Smooth muscle cell of trachea (primary cell): ENCODE results near the gene CHID1. TPM values are rescaled to one million over a fixed set of nuclear protein-coding genes. Genes with fewer than 3 reads are reported as not detected.

Experiments
- total RNA-seq: library from RNA; depleted of rRNA; stranded (reverse); fragments of >200 nt; gene quantifications from 2 replicates; pipeline ENCODE4 v1.2.1, GENCODE V29; 2014

Gene CHID1
- 67.3 and 102 TPM in 2 replicates for total RNA-seq

DNA sequence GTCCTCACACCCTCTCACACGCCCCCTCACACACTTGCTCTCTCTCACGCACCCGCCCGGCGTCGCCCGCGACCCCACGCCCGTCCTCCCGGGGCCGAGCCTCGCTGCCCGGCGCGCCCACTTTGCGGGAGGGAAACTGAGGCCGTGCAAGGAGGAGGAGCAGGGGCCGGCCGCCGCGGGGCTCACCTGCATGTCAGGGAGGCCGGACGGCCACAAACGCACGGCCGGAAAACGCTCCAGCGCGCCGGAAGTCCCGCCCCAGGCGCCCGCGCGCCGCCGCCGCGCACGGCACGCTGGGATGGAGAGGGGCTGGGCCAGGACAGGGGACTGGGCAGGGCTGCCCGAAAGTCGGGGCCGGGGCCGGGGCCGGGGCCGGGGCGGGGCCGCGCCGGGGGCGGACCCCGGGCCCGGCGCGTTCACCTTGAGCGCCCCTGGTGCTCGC, at the start of gene CHID1:
Gene CHID1, minus strand, starts transcription at position 222 of the 442 bp plus-strand sequence. CDS start 5,994 bp downstream, outside the sequence.

DNA sequence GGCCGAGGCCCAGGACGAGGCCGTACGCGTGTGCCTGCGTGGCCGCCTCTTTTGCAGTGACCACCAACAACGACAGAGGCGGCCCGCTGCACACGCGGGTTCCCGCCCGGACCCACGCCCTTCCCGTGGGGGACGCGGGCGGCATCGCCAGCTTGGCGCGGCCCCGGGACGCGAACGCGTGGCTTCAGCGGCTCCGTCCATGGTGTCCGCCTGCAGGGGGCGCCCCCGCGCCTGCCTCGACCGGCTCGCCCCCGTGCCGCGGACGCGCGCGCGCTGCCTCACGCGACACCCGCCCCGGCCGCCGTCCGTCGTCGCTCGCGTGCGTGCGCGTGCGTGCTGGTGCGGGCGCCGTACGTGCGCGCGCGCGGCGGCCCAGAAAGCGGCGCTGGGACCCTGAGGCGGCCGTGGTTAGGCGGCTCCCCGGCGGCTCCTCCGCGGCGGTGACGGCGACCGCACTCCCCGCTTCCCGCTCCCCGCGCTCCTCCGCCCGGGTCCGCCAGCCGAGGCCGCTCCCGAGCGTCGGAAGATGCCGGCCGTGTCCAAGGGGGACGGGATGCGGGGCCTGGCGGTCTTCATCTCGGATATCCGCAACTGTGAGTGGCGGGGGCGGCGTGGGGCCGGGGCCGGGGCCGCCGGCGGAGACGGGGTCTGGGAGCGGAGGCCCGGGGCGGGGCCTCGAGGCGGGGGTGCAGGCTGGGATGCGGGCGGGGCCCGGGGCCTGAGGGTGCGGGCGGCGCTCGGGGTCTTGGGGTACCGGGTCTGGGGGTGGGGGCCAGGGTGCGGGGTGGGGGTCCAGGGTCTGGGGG, 15.1 kb upstream of the CHID1 start, which contains the start of gene AP2A2:
Gene AP2A2, plus strand, starts transcription at position 375 of the 806 bp plus-strand sequence. Its CDS starts 152 bp downstream, at position 527.

DNA sequence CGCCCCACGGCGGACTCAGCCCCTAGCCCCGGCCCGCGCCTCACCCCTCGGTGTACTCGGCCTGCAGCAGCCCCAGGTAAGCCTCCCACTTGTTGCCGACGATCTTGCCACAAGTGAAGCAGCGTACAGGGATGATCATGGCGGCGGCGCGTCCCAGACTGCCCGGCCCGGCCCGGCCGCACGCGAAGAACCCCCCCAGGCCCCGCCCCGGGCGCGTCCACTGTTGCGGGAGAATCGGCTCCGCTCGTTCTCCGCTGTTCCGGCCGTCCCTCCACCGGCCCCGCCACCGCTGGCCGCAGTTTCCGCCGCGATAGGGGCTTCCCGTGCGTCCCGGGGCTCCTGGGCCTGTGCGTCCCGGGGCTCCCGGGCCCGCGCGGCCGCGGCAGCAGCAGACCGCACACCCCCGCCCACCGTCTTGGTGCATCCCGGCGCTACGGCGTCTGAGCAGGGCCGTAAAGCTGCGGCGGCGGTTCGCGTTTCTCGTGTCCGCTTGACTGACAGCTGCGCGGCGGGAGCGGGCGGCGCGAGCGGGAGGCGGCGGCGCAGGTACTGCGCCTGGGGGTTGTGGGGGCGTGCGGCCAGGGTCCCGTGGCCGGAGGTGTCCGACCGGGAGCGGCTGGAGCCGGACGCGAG, 68.1 kb downstream of the CHID1 start, which contains the start of the genes POLR2L and TSPAN4:
Gene POLR2L, minus strand, starts transcription at position 160 of the 633 bp plus-strand sequence. Its CDS starts 21 bp downstream, at position 139.
Gene TSPAN4, plus strand, starts transcription at position 483 of the 633 bp plus-strand sequence. CDS start 7,453 bp downstream, outside the sequence.

DNA sequence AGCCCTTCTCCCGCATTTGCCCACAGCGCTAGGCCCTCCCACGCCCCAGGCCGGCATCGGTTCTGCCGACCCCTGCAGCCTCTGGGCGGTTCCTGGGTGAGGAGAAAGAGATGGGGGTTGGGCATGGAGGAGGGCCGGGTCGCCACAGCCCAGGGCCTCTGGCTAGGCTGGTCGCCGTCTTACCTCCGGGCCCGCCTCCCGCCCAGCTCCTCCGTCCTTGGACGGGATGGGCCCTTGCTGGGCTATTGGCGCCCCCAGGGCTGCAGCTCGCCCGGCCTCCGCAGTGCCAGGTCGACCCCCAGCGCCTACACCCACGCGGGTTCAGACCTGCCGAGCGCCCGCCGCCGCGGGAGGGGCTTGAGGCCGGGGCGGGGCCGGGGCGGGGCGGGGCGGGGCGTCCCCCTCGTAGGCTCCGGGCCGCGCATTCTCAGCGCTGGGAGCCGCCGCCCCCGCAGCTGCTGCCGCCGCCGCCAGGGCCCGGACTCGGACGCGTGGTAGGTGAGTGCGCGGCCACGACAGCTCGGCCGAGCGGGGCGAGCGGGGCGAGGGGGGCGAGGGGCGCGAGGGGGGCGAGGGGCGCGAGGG, 78.0 kb downstream of the CHID1 start, which contains the start of gene CD151:
Gene CD151, plus strand, starts transcription at position 424 of the 585 bp plus-strand sequence. CDS start 3,118 bp downstream, outside the sequence.

DNA sequence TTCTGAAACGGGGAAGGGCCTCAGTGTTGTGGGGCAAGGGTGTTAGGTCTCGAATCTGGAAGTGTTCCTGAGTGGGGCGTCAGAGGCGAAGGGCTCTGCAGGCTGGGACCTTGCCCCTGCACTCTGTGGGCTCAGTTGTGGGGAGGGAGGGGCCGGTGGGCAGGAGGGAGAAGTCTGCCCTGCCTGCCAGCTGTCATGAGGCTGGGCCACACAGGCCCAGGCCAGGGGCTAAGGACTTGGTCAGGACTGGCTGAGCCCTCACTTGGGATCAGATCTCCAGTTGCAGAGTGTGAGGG, 82.8 kb downstream of the CHID1 start, which contains the start of gene CRACR2B:
Gene CRACR2B, plus strand, starts transcription at position 23 of the 296 bp plus-strand sequence. CDS start 689 bp downstream, outside the sequence.

DNA sequence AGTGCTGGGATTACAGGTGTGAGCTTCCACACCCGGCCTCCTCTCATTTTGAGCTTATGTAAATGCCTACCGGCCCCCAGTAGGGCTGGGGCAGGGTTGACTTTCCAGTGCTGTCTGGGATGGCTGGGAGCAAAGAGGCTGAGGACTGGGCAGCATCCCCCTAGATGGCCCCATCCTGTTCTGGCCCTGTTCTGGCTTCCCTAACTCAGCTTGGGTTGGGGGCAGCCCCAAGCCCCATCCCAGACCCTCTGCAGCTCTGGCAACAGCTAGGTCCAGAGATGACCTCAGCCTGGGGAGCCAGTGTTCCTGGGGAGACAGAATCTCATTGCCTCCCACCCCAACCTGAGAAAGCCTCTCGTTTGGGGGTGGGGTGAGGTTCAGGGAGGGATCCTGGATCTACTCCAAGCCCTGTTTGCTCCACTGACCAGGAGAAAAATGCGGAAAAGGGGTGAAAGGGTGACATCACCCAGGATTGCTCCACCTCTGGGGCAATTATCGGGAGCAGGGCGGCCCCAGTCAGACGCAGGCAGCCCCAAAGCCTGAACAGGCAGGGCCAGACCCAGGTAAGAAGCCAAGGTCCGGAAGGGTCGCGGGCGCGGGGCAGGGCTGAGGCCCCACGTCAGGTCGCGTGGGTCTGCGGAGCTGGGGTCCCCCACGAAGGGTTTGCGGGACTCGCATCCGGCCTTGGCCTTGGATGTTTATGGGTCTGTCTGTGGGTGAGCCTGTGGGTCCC, 92.0 kb downstream of the CHID1 start, which contains the start of gene PNPLA2:
Gene PNPLA2, plus strand, starts transcription at position 519 of the 733 bp plus-strand sequence. CDS start 805 bp downstream, outside the sequence.

Other genes with a start within 250 kb of the CHID1 start
- gene DEAF1, start 215.6 kb downstream of the CHID1 start, total RNA-seq, result 26.6 and 58.4 TPM in 2 replicates
- 13.7 and 14.8 TPM in 2 replicates for gene TMEM80, start 215.0 kb downstream of the CHID1 start, total RNA-seq
- 68.4 and 125 TPM in 2 replicates for gene EPS8L2, start 204.6 kb downstream of the CHID1 start, total RNA-seq
- gene TALDO1, start 163.3 kb downstream of the CHID1 start, total RNA-seq, result 166 and 171 TPM in 2 replicates
- 29.7 and 58.1 TPM in 2 replicates for gene GATD1, start 133.3 kb downstream of the CHID1 start, total RNA-seq
- gene CEND1, start 120.7 kb downstream of the CHID1 start, total RNA-seq, result 2.2 and 2.8 TPM in 2 replicates
- 16.0 and 33.7 TPM in 2 replicates for gene SLC25A22, start 112.5 kb downstream of the CHID1 start, total RNA-seq
- gene PIDD1, start 105.6 kb downstream of the CHID1 start, total RNA-seq, result 11.2 and 26.1 TPM in 2 replicates
- gene RPLP2, start 100.8 kb downstream of the CHID1 start, total RNA-seq, result 271 and 337 TPM in 2 replicates
- gene PNPLA2, start 91.9 kb downstream of the CHID1 start, total RNA-seq, result 25.7 and 47.6 TPM in 2 replicates
- gene CRACR2B, start 82.9 kb downstream of the CHID1 start, total RNA-seq, result 1.5 and 1.7 TPM in 2 replicates
- gene CD151, start 77.9 kb downstream of the CHID1 start, total RNA-seq, result 440 and 727 TPM in 2 replicates
- 96.4 and 291 TPM in 2 replicates for gene POLR2L, start 68.3 kb downstream of the CHID1 start, total RNA-seq
- gene TSPAN4, start 68.0 kb downstream of the CHID1 start, total RNA-seq, result 207 and 235 TPM in 2 replicates
- 38.3 and 45.8 TPM in 2 replicates for gene AP2A2, start 15.1 kb upstream of the CHID1 start, total RNA-seq
- gene MUC6, start 125.9 kb upstream of the CHID1 start, total RNA-seq, result under 0.01 TPM in 1 of 2 replicates, not detected in the other
- not detected in 2 replicates for gene MUC2, start 164.1 kb upstream of the CHID1 start, total RNA-seq
- not detected in 2 replicates for gene MUC5AC, start 247.1 kb upstream of the CHID1 start, total RNA-seq